DMS114 treated with DMSO at 0.1 percent for 48 hours (cell line): Measurements from ENCODE around the gene PALB2.

ENCODE experiments used
- DNase-seq: peaks from one replicate; lab custom pipeline; 2025; ENCODE audit not compliant: unreplicated experiment; lab: John Stamatoyannopoulos, UW

PALB2 gene

GRCh38 chr16:23556881-23557778, 84.0 kb downstream of the PALB2 start, which contains the start of the genes EARS2 and UBFD1:
Gene EARS2 (minus strand): TSS chr16:23557350. CDS start chr16:23557343, 7 bp downstream.
Gene UBFD1 (plus strand): TSS chr16:23557727. CDS start chr16:23557743, 16 bp downstream.
- peak; percentile 96 for DNase-seq

- no peak for DNase-seq
Observed at GRCh38 chr16:23554536-23554935, 86.6 kb downstream of the PALB2 start.
